ENCODE data around the gene POTED.
"Not testable (repeated sequence)": the region's sequence is repeated elsewhere in the genome, so short reads cannot be mapped to it uniquely, and the experiment has no call there.

Gene POTED

DNA sequence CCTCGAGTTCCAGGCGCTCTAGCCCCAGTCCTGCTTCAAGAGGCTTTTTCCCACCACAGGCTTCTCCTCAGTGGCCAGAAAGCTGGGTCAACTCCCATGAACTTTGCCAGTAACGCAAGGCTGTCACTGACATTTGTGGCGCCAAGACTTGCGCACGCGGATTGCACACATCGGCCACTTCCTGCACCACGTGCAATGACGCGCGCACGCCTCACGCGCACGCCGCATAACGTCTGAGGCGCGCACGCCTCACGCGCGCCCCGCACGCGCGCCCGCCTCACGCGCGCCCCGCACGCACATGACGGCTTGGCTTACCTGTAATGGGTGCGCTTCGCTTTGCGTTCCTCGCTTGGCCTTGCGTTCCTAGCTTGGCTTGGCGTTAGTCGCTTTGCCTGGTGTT is at the start of gene POTED:
POTED (plus strand) TSS at position 301 of the 400 bp plus-strand sequence. CDS start 452 bp downstream, outside the sequence.
- not testable (repeated sequence) for DNase-seq

DNA sequence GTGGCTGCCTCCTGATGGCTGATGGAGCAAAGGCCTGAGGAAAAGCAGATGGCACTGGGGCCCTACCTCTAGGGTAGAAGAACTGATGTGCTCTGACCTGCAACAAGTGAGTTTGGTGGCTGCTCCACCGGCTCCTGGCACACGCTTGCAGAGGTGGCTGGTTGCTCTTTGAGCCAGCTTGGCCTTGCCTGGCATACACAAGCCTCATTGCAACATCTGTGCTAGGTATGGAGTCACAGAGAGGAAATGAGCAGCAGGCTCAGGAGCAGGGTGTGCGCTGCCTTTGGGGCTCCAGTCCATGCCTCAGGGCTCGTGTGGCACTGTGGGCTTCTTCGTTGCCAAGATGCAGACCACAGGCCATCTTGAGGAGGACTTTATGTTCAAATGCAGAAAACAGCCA is 40.5 kb downstream of the POTED start:
- not testable (repeated sequence) for DNase-seq

DNA sequence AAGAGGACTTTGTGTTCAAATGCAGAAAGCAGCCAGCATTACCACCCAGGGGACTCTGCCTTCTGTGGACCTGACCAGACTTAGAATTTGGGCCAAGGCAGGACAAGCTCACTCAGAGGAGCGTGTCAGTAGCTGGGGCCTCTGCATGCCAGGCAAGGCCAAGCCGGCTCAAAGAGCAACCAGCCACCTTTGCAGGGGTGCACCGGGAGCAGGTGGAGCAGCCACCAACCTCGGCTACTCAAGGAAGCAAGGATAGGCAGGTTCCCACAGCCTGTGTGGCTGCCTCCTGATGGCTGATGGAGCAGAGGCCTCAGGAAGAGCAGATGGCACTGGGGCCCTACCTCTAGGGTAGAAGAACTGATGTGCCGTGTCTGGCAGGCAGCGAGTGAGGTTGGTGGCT is 42.2 kb downstream of the POTED start:
- DNase-seq = not testable (repeated sequence)

Measured in SW 1271 (cell line).